T-cell (primary cell): Measurements from ENCODE around the gene DIRAS3. TPM values are rescaled to one million over a fixed set of nuclear protein-coding genes. Genes with fewer than 3 reads are reported as not detected.
"Not testable (repeated sequence)": the region's sequence is repeated elsewhere in the genome, so short reads cannot be mapped to it uniquely, and the experiment has no call there.

Experiments
- ATAC-seq, 4 experiments: fragments of 200-7000 bp in 3 of 4; fragments of 150-1000 bp in 1 of 4; cut with Tn5 transposase; replicated peaks in 1 of 4; 1 replicate in 3 of 4; 2 replicates in 1 of 4; pipeline ENCODE4 v1.10.0; 2021; ENCODE audit warnings: moderate library complexity in 3 of 4, mild to moderate bottlenecking in 2 of 4, moderate number of reproducible peaks in 1 of 4
- CTCF ChIA-PET, 2 donors: fragments of 300-600 bp; sonication (Branson Sonifier 250); formaldehyde crosslinking; loops; one replicate each; lab custom pipeline; 2022; ENCODE audit warnings: antibody characterized with exemption in 2 of 2; lab: Charles Lee
- POLR2A ChIA-PET, 2 donors: fragments of 300-600 bp; sonication (Branson Sonifier 250); formaldehyde crosslinking; loops; one replicate each; lab custom pipeline; 2022; ENCODE audit warnings: antibody characterized with exemption in 2 of 2; lab: Charles Lee
- DNase-seq, 35 experiments: peaks; one replicate each; pipeline versions ENCODE4 v3.0.0 to v3.0.0-alpha.2; 2013 to 2023
- H3K27ac ChIP-seq: one replicate; pipeline ENCODE4 v1.5.1; 2013; ENCODE audit warnings: low read length
- H3K27me3 ChIP-seq, 2 experiments: replicated peaks in 1 of 2; 1 replicate in 1 of 2; 2 replicates in 1 of 2; pipeline versions ENCODE4 v1.6.1 to v1.7.0; 2013; ENCODE audit warnings: low read length in 1 of 2, mixed read lengths in 1 of 2; ENCODE audit not compliant: control insufficient read depth in 2 of 2, insufficient read depth in 2 of 2; ENCODE audit errors: extremely low read depth in 1 of 2
- H3K36me3 ChIP-seq, 2 donors: 1 replicate in 1 of 2; 2 replicates in 1 of 2; pipeline versions ENCODE4 v1.6.1 to v1.7.0; 2013; ENCODE audit warnings: low read length in 1 of 2; ENCODE audit not compliant: control insufficient read depth in 2 of 2, insufficient read depth in 1 of 2; ENCODE audit errors: extremely low read depth in 1 of 2
- H3K4me1 ChIP-seq, 2 experiments: 1 replicate in 1 of 2; 2 replicates in 1 of 2; pipeline versions ENCODE4 v1.6.1 to v1.7.0; 2013; ENCODE audit warnings: low read length in 2 of 2, mixed read lengths in 1 of 2; ENCODE audit not compliant: insufficient read depth in 2 of 2, control insufficient read depth in 1 of 2; ENCODE audit errors: extremely low read depth in 1 of 2
- H3K4me3 ChIP-seq, 2 donors: 1 replicate in 1 of 2; 2 replicates in 1 of 2; pipeline versions ENCODE4 v1.5.1 to v1.7.0; 2013; ENCODE audit warnings: mild to moderate bottlenecking in 2 of 2, low read length in 1 of 2, moderate library complexity in 1 of 2; ENCODE audit not compliant: control insufficient read depth in 1 of 2; ENCODE audit errors: extremely low read depth in 1 of 2
- H3K9me3 ChIP-seq: 2 replicates; pipeline ENCODE4 v1.7.0; 2013
- H3K27ac Mint-ChIP-seq, 2 donors: one replicate each; pipeline ENCODE4 v1.8.0; 2020 to 2021; ENCODE audit warnings: mild to moderate bottlenecking in 2 of 2, mixed read lengths in 2 of 2
- H3K27me3 Mint-ChIP-seq, 2 donors: one replicate each; pipeline ENCODE4 v1.8.0; 2021 to 2022; ENCODE audit warnings: mixed read lengths in 2 of 2
- H3K36me3 Mint-ChIP-seq: one replicate; pipeline ENCODE4 v1.8.0; 2021; ENCODE audit warnings: mixed read lengths
- H3K4me1 Mint-ChIP-seq, 3 donors: one replicate each; pipeline ENCODE4 v1.8.0; 2020 to 2022; ENCODE audit warnings: mixed read lengths in 3 of 3, mild to moderate bottlenecking in 1 of 3
- H3K4me3 Mint-ChIP-seq, 3 donors: one replicate each; pipeline ENCODE4 v1.8.0; 2020 to 2022; ENCODE audit warnings: mild to moderate bottlenecking in 3 of 3, mixed read lengths in 3 of 3, moderate library complexity in 3 of 3
- H3K9me3 Mint-ChIP-seq, 3 donors: one replicate each; pipeline ENCODE4 v1.8.0; 2020 to 2022; ENCODE audit warnings: mixed read lengths in 3 of 3
- WGBS: methylation state at CpG from one replicate; pipeline ENCODE4 v1.1.5; 2013; ENCODE audit warnings: missing lambda C conversion rate; ENCODE audit not compliant: insufficient coverage; 5-methylcytosine and 5-hydroxymethylcytosine counted together
- total RNA-seq, 35 experiments: library from RNA in 6 of 35; stranded (reverse) in 6 of 35; fragments of 120-200 nt in 1 of 35; gene quantifications; one replicate each; pipeline versions ENCODE4 v1.2.1 to v1.2.4 and lab custom pipeline; 2013 to 2026

Gene DIRAS3
- total RNA-seq, 5 donors from 2014 or later (not counting 1 experiment from before 2014, with no cell fraction given) = not detected

DNA sequence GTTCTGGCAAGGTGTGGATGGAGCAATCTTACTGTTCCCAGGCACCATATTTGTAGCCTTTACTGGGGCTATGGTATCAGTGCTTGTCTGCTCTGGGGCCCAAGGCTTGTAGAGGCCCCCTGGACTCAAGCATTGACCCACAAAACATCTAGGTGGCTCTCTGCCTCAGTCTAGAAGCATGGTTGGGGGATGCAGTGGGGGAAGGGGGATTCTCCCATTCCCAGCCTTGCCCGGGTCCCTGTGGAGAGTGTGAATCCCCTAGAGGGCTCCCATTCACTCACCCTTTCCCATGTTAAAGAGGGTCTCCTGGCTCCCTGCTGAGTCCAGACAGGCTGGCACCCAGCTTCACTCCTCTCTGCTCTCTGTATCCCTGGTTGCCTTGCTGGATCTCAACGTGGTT is 28.2 kb upstream of the DIRAS3 start:
- H3K4me1 Mint-ChIP-seq = no peaks in the 10 kb centered on the region
- ChIA-PET CTCF (no interaction called here), POLR2A (no interaction called here)
- Histone ChIP-seq H3K9me3 (no peaks in the 10 kb centered on the region), H3K4me3 (no peak overlapping the region), H3K4me1 (no peaks in the 10 kb centered on the region), H3K27me3 (peaks cover 0 to 5% of the 10 kb centered on the region in 2 experiments), H3K36me3 (no peaks in the 10 kb centered on the region), H3K27ac (no peak overlapping the region)
- no peaks in the 10 kb centered on the region for H3K36me3 Mint-ChIP-seq
- no peak overlapping the region for H3K4me3 Mint-ChIP-seq
- no peak for ATAC-seq
- 29% methylated on average over 1 of the region's 2 CpGs for WGBS
- H3K9me3 Mint-ChIP-seq = peaks cover 0 to 5% (median 2%) of the 10 kb centered on the region in 3 donors
- DNase-seq = no peak
- H3K27me3 Mint-ChIP-seq = peaks cover 4 to 14% of the 10 kb centered on the region in 2 donors
- no peak overlapping the region for H3K27ac Mint-ChIP-seq

DNA sequence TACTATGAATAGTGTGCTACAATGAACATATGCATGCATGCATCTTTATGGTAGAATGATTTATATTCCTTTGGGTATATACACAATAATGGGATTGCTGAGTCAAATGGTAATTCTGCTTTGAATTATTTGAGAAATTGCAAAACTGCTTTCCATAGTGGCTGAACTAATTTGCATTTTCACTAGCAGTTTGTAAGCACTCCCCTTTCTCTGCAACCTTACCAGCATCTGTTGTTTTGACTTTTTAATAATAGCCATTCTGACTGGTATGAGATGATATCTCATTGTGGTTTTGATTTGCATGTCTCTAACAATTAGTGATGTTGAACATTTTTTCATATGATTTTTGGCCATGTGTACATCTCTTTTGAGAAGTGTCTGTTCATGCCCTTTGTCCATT is 24.0 kb upstream of the DIRAS3 start:
- POLR2A ChIA-PET = no interaction called here
- no peaks in the 10 kb centered on the region for H3K36me3 Mint-ChIP-seq

GRCh38 chr1:68065766-68066165 is 15.3 kb upstream of the DIRAS3 start:
- ATAC-seq = no peak
- Histone ChIP-seq H3K4me3 (no peak overlapping the region), H3K27ac (no peak overlapping the region), H3K36me3 (no peaks in the 10 kb centered on the region), H3K4me1 (no peaks in the 10 kb centered on the region), H3K9me3 (no peaks in the 10 kb centered on the region), H3K27me3 (no peaks in the 10 kb centered on the region)
- POLR2A ChIA-PET = no interaction called here
- 43% methylated on average over 1 of the region's 1 CpG for WGBS
- no peaks in the 10 kb centered on the region for H3K4me1 Mint-ChIP-seq
- CTCF ChIA-PET = no interaction called here
- no peak overlapping the region for H3K4me3 Mint-ChIP-seq
- no peak overlapping the region for H3K27ac Mint-ChIP-seq
- H3K9me3 Mint-ChIP-seq = peaks cover 2 to 4% (median 3%) of the 10 kb centered on the region in 3 donors
- no peaks in the 10 kb centered on the region for H3K36me3 Mint-ChIP-seq
- no peaks in the 10 kb centered on the region for H3K27me3 Mint-ChIP-seq
- DNase-seq = no peak

More for the DNA sequence above, 24.0 kb upstream of the DIRAS3 start:
- Histone ChIP-seq H3K27ac (no peak overlapping the region), H3K27me3 (peaks cover 0 to 5% of the 10 kb centered on the region in 2 experiments), H3K36me3 (no peaks in the 10 kb centered on the region), H3K4me3 (no peak overlapping the region), H3K4me1 (no peaks in the 10 kb centered on the region), H3K9me3 (no peaks in the 10 kb centered on the region)
- ATAC-seq (no peak), DNase-seq (no peak)
- no peak overlapping the region for H3K27ac Mint-ChIP-seq
- no peak overlapping the region for H3K4me3 Mint-ChIP-seq
- no peaks in the 10 kb centered on the region for H3K4me1 Mint-ChIP-seq
- H3K9me3 Mint-ChIP-seq = peaks cover 0 to 5% (median 2%) of the 10 kb centered on the region in 3 donors
- CTCF ChIA-PET = no interaction called here
- peaks cover 2 to 5% of the 10 kb centered on the region in 2 donors for H3K27me3 Mint-ChIP-seq

GRCh38 chr1:68058053-68058452 is 7.6 kb upstream of the DIRAS3 start:
- H3K4me3 Mint-ChIP-seq, CTCF ChIA-PET, ATAC-seq, H3K36me3 ChIP-seq, POLR2A ChIA-PET, H3K27me3 Mint-ChIP-seq, H3K4me1 Mint-ChIP-seq, H3K27me3 ChIP-seq, H3K27ac ChIP-seq, H3K36me3 Mint-ChIP-seq, H3K27ac Mint-ChIP-seq, DNase-seq, H3K9me3 Mint-ChIP-seq, H3K9me3 ChIP-seq, H3K4me3 ChIP-seq, H3K4me1 ChIP-seq: not testable (repeated sequence)
- no CpG with 5 or more reads among the region's 6 CpGs for WGBS

- H3K36me3 Mint-ChIP-seq = no peaks in the 10 kb centered on the region
- H3K27ac ChIP-seq = no peak overlapping the region
These were observed 7.1 kb upstream of the DIRAS3 start for GRCh38 chr1:68057564-68057963.

DNA sequence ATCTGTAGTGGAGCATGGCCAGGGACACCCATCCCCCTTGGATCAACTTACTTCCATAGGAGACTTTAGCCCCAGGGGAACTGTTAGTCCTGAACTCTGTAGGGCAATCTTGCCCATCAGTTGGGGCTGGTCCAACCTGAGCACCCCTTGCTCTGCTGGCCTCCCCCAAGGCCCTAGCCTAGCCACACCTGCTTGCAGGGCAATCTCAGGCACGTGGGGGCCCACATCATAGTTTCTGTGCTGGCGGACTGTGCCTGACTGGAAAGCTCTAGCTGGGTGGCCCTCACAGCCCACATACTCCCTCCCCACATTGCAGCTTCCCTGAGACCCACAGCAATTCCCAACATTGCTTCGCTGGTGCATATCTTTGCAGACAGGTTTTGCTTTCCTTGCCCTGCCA is 6.6 kb upstream of the DIRAS3 start:
- WGBS = 90% methylated on average over 3 of the region's 3 CpGs
- CTCF ChIA-PET = no interaction called here
- Histone ChIP-seq H3K27ac (no peak overlapping the region), H3K36me3 (no peaks in the 10 kb centered on the region), H3K27me3 (peaks cover 0 to 10% of the 10 kb centered on the region in 2 experiments), H3K9me3 (no peaks in the 10 kb centered on the region), H3K4me3 (no peak overlapping the region), H3K4me1 (no peaks in the 10 kb centered on the region)
- Mint-ChIP-seq H3K4me1 (no peaks in the 10 kb centered on the region), H3K27me3 (peaks cover 5 to 6% of the 10 kb centered on the region in 2 donors), H3K9me3 (peaks cover 3 to 6% (median 3%) of the 10 kb centered on the region in 3 donors), H3K36me3 (no peaks in the 10 kb centered on the region), H3K4me3 (no peak overlapping the region), H3K27ac (no peak overlapping the region)
- POLR2A ChIA-PET = no interaction called here
- no peak for ATAC-seq
- no peak for DNase-seq

More at GRCh38 chr1:68057564-68057963, 7.1 kb upstream of the DIRAS3 start:
- no CpG with 5 or more reads among the region's 3 CpGs for WGBS
- peaks cover 3 to 6% (median 3%) of the 10 kb centered on the region in 3 donors for H3K9me3 Mint-ChIP-seq
- CTCF ChIA-PET = no interaction called here
- H3K4me1 Mint-ChIP-seq = no peaks in the 10 kb centered on the region
- POLR2A ChIA-PET = no interaction called here
- DNase-seq = no peak
- no peak overlapping the region for H3K27ac Mint-ChIP-seq
- Histone ChIP-seq H3K27me3 (peaks cover 0 to 10% of the 10 kb centered on the region in 2 experiments), H3K36me3 (no peaks in the 10 kb centered on the region), H3K9me3 (no peaks in the 10 kb centered on the region), H3K4me3 (no peak overlapping the region), H3K4me1 (no peaks in the 10 kb centered on the region)
- H3K27me3 Mint-ChIP-seq = peaks cover 4 to 5% of the 10 kb centered on the region in 2 donors
- H3K4me3 Mint-ChIP-seq = no peak overlapping the region
- ATAC-seq = no peak

DNA sequence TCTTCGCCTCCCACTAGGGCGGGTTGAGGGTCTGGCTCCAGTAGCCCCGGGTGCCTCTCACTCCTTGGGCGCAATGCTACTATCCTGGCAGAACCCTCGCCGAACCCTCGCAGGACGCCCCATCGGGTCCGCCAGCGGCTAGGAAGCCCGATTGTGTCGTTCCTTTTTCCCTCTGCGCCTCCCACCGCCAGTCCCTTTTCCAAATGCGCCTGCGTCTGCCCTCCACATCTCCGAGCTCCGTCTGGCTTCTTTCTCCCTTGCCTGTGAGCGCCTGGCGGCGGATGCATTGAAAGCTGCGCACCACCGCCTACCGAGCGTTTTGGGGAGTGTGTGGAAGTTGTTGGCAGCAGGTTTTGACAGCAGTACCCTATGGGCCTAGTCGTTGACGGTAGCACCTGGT is 1.0 kb upstream of the DIRAS3 start:
- peaks cover 0 to 3% (median 0%) of the 10 kb centered on the region in 3 donors for H3K9me3 Mint-ChIP-seq
- ChIA-PET CTCF (no interaction called here), POLR2A (no interaction called here)
- DNase-seq = no peak
- no peak overlapping the region for H3K27ac ChIP-seq
- no peak overlapping the region for H3K27ac Mint-ChIP-seq
- peaks cover 17% of the 10 kb centered on the region in 2 donors for H3K27me3 Mint-ChIP-seq
- 41% methylated on average over 11 of the region's 28 CpGs for WGBS
- no peak for ATAC-seq
- peaks cover 8 to 26% of the 10 kb centered on the region in 2 experiments for H3K27me3 ChIP-seq
- H3K36me3 Mint-ChIP-seq = no peaks in the 10 kb centered on the region
- peaks cover 0 to 2% (median 0%) of the 10 kb centered on the region in 3 donors for H3K4me1 Mint-ChIP-seq
- H3K4me3 Mint-ChIP-seq = no peak overlapping the region
- H3K4me1 ChIP-seq = no peaks in the 10 kb centered on the region
- no peaks in the 10 kb centered on the region for H3K9me3 ChIP-seq
- H3K4me3 ChIP-seq = no peak overlapping the region
- no peaks in the 10 kb centered on the region for H3K36me3 ChIP-seq
